HG03060 (cell line): ENCODE results near the gene TMEM63A.
"Not testable (repeated sequence)": the region's sequence is repeated elsewhere in the genome, so short reads cannot be mapped to it uniquely, and the experiment has no call there.

Experiments used
- ATAC-seq: cut with Tn5 transposase; IDR thresholded peaks from one replicate; pipeline ENCODE4 v1.9.1; 2021; ENCODE audit warnings: low read depth, moderate number of reproducible peaks; ENCODE audit not compliant: unreplicated experiment

Gene TMEM63A

GRCh38 chr1:225881959-225882693 is at the start of gene TMEM63A:
TMEM63A (minus strand) TSS chr1:225882380; CDS start chr1:225877580, 4,800 bp downstream.
- peak; percentile 62 for ATAC-seq

- ATAC-seq = no peak
Observed at GRCh38 chr1:225931270-225932136, 49.3 kb upstream of the TMEM63A start.

- no peak for ATAC-seq
Observed at GRCh38 chr1:225930566-225930965, 48.4 kb upstream of the TMEM63A start.

GRCh38 chr1:225929462-225929861 is 47.3 kb upstream of the TMEM63A start:
- ATAC-seq = not testable (repeated sequence)

- no peak for ATAC-seq
Observed at GRCh38 chr1:225928186-225929175, 46.3 kb upstream of the TMEM63A start.

GRCh38 chr1:225926551-225927113 is 44.5 kb upstream of the TMEM63A start:
- no peak for ATAC-seq

- peak; percentile 80 for ATAC-seq
Observed at GRCh38 chr1:225923692-225924555, 41.7 kb upstream of the TMEM63A start, which contains the start of gene PYCR2. PYCR2 (minus strand) TSS chr1:225924250; CDS start chr1:225924110, 140 bp downstream.

- no peak for ATAC-seq
Observed at GRCh38 chr1:225923381-225923691, 41.2 kb upstream of the TMEM63A start.

- ATAC-seq = no peak
Observed at GRCh38 chr1:225921734-225922709, 39.8 kb upstream of the TMEM63A start.

- ATAC-seq = no peak
Observed at GRCh38 chr1:225919906-225920305, 37.7 kb upstream of the TMEM63A start.

- no peak for ATAC-seq
Observed at GRCh38 chr1:225918280-225918679, 36.1 kb upstream of the TMEM63A start.

- ATAC-seq = no peak
Observed at GRCh38 chr1:225917536-225917935, 35.4 kb upstream of the TMEM63A start.

- no peak for ATAC-seq
Observed at GRCh38 chr1:225917101-225917500, 34.9 kb upstream of the TMEM63A start.

GRCh38 chr1:225915538-225915991 is 33.4 kb upstream of the TMEM63A start:
- ATAC-seq = no peak

- no peak for ATAC-seq
Observed at GRCh38 chr1:225914947-225915346, 32.8 kb upstream of the TMEM63A start.

GRCh38 chr1:225914391-225914790 is 32.2 kb upstream of the TMEM63A start:
- no peak for ATAC-seq

GRCh38 chr1:225911191-225912130 is 29.3 kb upstream of the TMEM63A start:
- no peak for ATAC-seq
